H1 (cell line): ENCODE results near the gene CELF4. TPM values are rescaled to one million over a fixed set of nuclear protein-coding genes. Genes with fewer than 3 reads are reported as not detected.

ENCODE experiments used
- CTCF ChIA-PET: fragments of 300-600 bp; sonication (Branson Sonifier 250); formaldehyde crosslinking; loops from one replicate; lab custom pipeline; 2021; ENCODE audit not compliant: partially characterized antibody; lab: Charles Lee
- POLR2A ChIA-PET: fragments of 300-600 bp; sonication (Branson Sonifier 250); formaldehyde crosslinking; loops from one replicate; lab custom pipeline; 2021; ENCODE audit warnings: inconsistent platforms; ENCODE audit not compliant: partially characterized antibody; lab: Charles Lee
- DNase-seq, 2 experiments: peaks; one replicate each; pipeline versions ENCODE4 v3.0.0 to v3.0.0-alpha.2; 2010 to 2022; ENCODE audit warnings: low spot score in 2 of 2, low read depth in 1 of 2, mixed read lengths in 1 of 2
- FAIRE-seq: peaks from 2 replicates; lab custom pipeline; 2011; peaks lifted over from hg19 to GRCh38; lab: Jason Lieb, UNC
- H2AFZ ChIP-seq: 2 replicates; pipeline ENCODE4 v1.8.1; 2012; ENCODE audit warnings: low read length, inconsistent platforms
- H2AK5ac ChIP-seq: 2 replicates; pipeline ENCODE4 v1.6.1; 2013; ENCODE audit warnings: low read depth, low read length
- H2BK120ac ChIP-seq: replicated peaks from 2 replicates; pipeline ENCODE3; 2013; ENCODE audit warnings: low read depth, low read length, inconsistent platforms
- H2BK12ac ChIP-seq: 2 replicates; pipeline ENCODE4 v1.6.1; 2013; ENCODE audit warnings: low read depth, low read length
- H2BK15ac ChIP-seq: 2 replicates; pipeline ENCODE4 v1.6.1; 2013; ENCODE audit warnings: low read length
- H2BK20ac ChIP-seq: 2 replicates; pipeline ENCODE4 v1.6.1; 2013; ENCODE audit warnings: low read length
- H2BK5ac ChIP-seq: 2 replicates; pipeline ENCODE4 v1.6.1; 2013; ENCODE audit warnings: low read depth, low read length
- H3K14ac ChIP-seq: 2 replicates; pipeline ENCODE4 v1.6.1; 2013; ENCODE audit warnings: inconsistent platforms; ENCODE audit not compliant: insufficient read length
- H3K18ac ChIP-seq: 2 replicates; pipeline ENCODE4 v1.6.1; 2013; ENCODE audit warnings: low read length; ENCODE audit errors: extremely low read depth
- H3K23ac ChIP-seq: 2 replicates; pipeline ENCODE4 v1.6.1; 2013; ENCODE audit warnings: inconsistent platforms; ENCODE audit not compliant: insufficient read length
- H3K23me2 ChIP-seq: 2 replicates; pipeline ENCODE4 v1.6.1; 2013; ENCODE audit warnings: low read depth, low read length
- H3K27ac ChIP-seq: 2 replicates; pipeline ENCODE4 v1.6.1; 2011; ENCODE audit warnings: low read depth, low read length, inconsistent platforms
- H3K27me3 ChIP-seq, 4 experiments: replicated peaks in 1 of 4; 1 replicate in 1 of 4; 2 replicates in 3 of 4; pipeline versions ENCODE4 v1.6.1 to v1.8.1; 2011 to 2013; ENCODE audit warnings: low read length in 3 of 4, mild to moderate bottlenecking in 3 of 4, inconsistent platforms in 2 of 4, mixed read lengths in 2 of 4, moderate library complexity in 1 of 4; ENCODE audit not compliant: control insufficient read depth in 3 of 4, insufficient read depth in 3 of 4; ENCODE audit errors: extremely low read depth in 1 of 4
- H3K36me3 ChIP-seq, 4 experiments: 2 replicates each; pipeline versions ENCODE4 v1.6.1 to v1.8.1; 2011 to 2013; ENCODE audit warnings: mild to moderate bottlenecking in 4 of 4, low read length in 3 of 4, moderate library complexity in 2 of 4, control low read depth in 1 of 4, inconsistent platforms in 1 of 4; ENCODE audit not compliant: insufficient read depth in 4 of 4, control insufficient read depth in 2 of 4
- H3K4ac ChIP-seq: replicated peaks from 2 replicates; pipeline ENCODE3; 2013; ENCODE audit warnings: low read length, low read depth, mixed read lengths, inconsistent platforms; ENCODE audit not compliant: insufficient read length
- H3K4me1 ChIP-seq, 4 experiments: replicated peaks in 1 of 4; 1 replicate in 1 of 4; 2 replicates in 3 of 4; pipeline versions ENCODE4 v1.6.1 to v1.8.1; 2011 to 2013; ENCODE audit warnings: low read length in 3 of 4, inconsistent platforms in 2 of 4, mixed read lengths in 1 of 4; ENCODE audit not compliant: insufficient read depth in 4 of 4, control insufficient read depth in 3 of 4
- H3K4me2 ChIP-seq, 2 experiments: 2 replicates each; pipeline versions ENCODE4 v1.6.1 to v1.8.1; 2011 to 2013; ENCODE audit warnings: low read depth in 2 of 2, low read length in 2 of 2, control low read depth in 1 of 2, inconsistent platforms in 1 of 2, mild to moderate bottlenecking in 1 of 2; ENCODE audit not compliant: insufficient read depth in 1 of 2
- H3K4me3 ChIP-seq, 4 experiments: fragments of 200-600, 300-600 bp in 1 of 4; sonication (generic), shearing (Covaris generic), sonication (Bioruptor Twin) in 1 of 4; 2 replicates each; pipeline versions ENCODE4 v1.5.1 to v1.8.1; 2011 to 2016; ENCODE audit warnings: low read length in 4 of 4, low read depth in 3 of 4, control low read depth in 2 of 4, inconsistent platforms in 2 of 4, mild to moderate bottlenecking in 2 of 4, mixed read lengths in 1 of 4, moderate library complexity in 1 of 4; ENCODE audit not compliant: insufficient read depth in 2 of 4; ENCODE audit errors: extremely low read depth in 1 of 4
- H3K56ac ChIP-seq: replicated peaks from 2 replicates; pipeline ENCODE3; 2013; ENCODE audit warnings: low read depth, mild to moderate bottlenecking, mixed read lengths, low read length, inconsistent platforms; ENCODE audit not compliant: insufficient read length
- H3K79me1 ChIP-seq: 2 replicates; pipeline ENCODE4 v1.6.1; 2013; ENCODE audit warnings: low read depth, low read length, control low read depth
- H3K79me2 ChIP-seq, 2 experiments: 2 replicates each; pipeline versions ENCODE4 v1.6.1 to v1.8.1; 2012 to 2013; ENCODE audit warnings: low read length in 2 of 2, mild to moderate bottlenecking in 2 of 2, inconsistent platforms in 1 of 2; ENCODE audit not compliant: insufficient read depth in 2 of 2, control insufficient read depth in 1 of 2
- H3K9ac ChIP-seq, 4 experiments: replicated peaks in 1 of 4; 1 replicate in 1 of 4; 2 replicates in 3 of 4; pipeline versions ENCODE4 v1.6.1 to v1.8.1; 2011 to 2013; ENCODE audit warnings: low read depth in 3 of 4, low read length in 3 of 4, control low read depth in 2 of 4, mild to moderate bottlenecking in 2 of 4, moderate library complexity in 2 of 4, inconsistent platforms in 1 of 4; ENCODE audit errors: extremely low read depth in 1 of 4
- H3K9me3 ChIP-seq, 2 experiments: 2 replicates each; pipeline versions ENCODE4 v1.6.1 to v1.8.1; 2012 to 2013; ENCODE audit warnings: mild to moderate bottlenecking in 2 of 2, moderate library complexity in 2 of 2, control low read depth in 1 of 2, inconsistent platforms in 1 of 2, low read depth in 1 of 2, low read length in 1 of 2, mixed read lengths in 1 of 2; ENCODE audit not compliant: insufficient read depth in 2 of 2
- H4K20me1 ChIP-seq, 2 experiments: replicated peaks in 1 of 2; 2 replicates each; pipeline versions ENCODE3 to v1.8.1; 2011 to 2013; ENCODE audit warnings: inconsistent platforms in 2 of 2, low read length in 2 of 2, mild to moderate bottlenecking in 1 of 2; ENCODE audit not compliant: insufficient read depth in 2 of 2, control insufficient read depth in 1 of 2
- H4K5ac ChIP-seq: 2 replicates; pipeline ENCODE4 v1.6.1; 2013; ENCODE audit warnings: low read length, low read depth, mixed read lengths, inconsistent platforms; ENCODE audit not compliant: insufficient read length
- H4K8ac ChIP-seq: 2 replicates; pipeline ENCODE4 v1.8.0; 2013; ENCODE audit warnings: mild to moderate bottlenecking, moderate library complexity, low read length, inconsistent platforms; ENCODE audit not compliant: insufficient read depth; ENCODE audit errors: extremely low read depth
- H4K91ac ChIP-seq: replicated peaks from 2 replicates; pipeline ENCODE3; 2013; ENCODE audit warnings: low read length, mixed read lengths, inconsistent platforms; ENCODE audit not compliant: insufficient read length
- CHD2 ChIP-seq: IDR thresholded peaks from 2 replicates; pipeline ENCODE4 v1.6.1; 2012; ENCODE audit warnings: low read length, improper control_type of control experiment
- EP300 ChIP-seq, 2 experiments: IDR thresholded peaks; 1 replicate in 1 of 2; 2 replicates in 1 of 2; pipeline ENCODE4 v1.6.1; 2011 to 2012; ENCODE audit warnings: low read depth in 2 of 2, low read length in 2 of 2, mild to moderate bottlenecking in 2 of 2, borderline replicate concordance in 1 of 2, inconsistent platforms in 1 of 2, moderate library complexity in 1 of 2
- MAFK ChIP-seq: IDR thresholded peaks from 2 replicates; pipeline ENCODE4 v1.6.1; 2012; ENCODE audit warnings: low read depth, mild to moderate bottlenecking, improper control_type of control experiment, low read length
- SIN3A ChIP-seq, 2 experiments: IDR thresholded peaks in 1 of 2; conservative IDR thresholded peaks in 1 of 2; 2 replicates each; pipeline ENCODE4 v1.6.1; 2011 to 2012; ENCODE audit warnings: low read length in 2 of 2, improper control_type of control experiment in 1 of 2, low read depth in 1 of 2, mild to moderate bottlenecking in 1 of 2
- WGBS, 2 experiments: shearing (Covaris generic) in 1 of 2; methylation state at CpG; one replicate each; pipeline versions ENCODE4 v1.1.6 to v1.1.7; 2013 to 2015; ENCODE audit warnings: low lambda C conversion rate in 2 of 2, mixed read lengths in 2 of 2, inconsistent platforms in 1 of 2, low coverage in 1 of 2, missing lambda C conversion rate in 1 of 2; ENCODE audit not compliant: insufficient replicate concordance in 2 of 2, insufficient coverage in 1 of 2, insufficient read length in 1 of 2; ENCODE audit errors: extremely low coverage in 1 of 2, missing lambda C conversion rate in 1 of 2; 5-methylcytosine and 5-hydroxymethylcytosine counted together
- polyA plus RNA-seq, 7 experiments: library from polyadenylated mRNA; depleted of rRNA in 3 of 7; stranded (reverse) in 5 of 7; unstranded in 2 of 7; fragments of >200 nt in 5 of 7; fragments of 200-250 nt in 2 of 7; gene quantifications; 1 replicate in 5 of 7; 2 replicates in 1 of 7; 4 replicates in 1 of 7; pipeline versions ENCODE4 v1.2.1 to v1.2.3, GENCODE V29; 2011 to 2013; ENCODE audit warnings: missing spikeins in 2 of 7, mixed read lengths in 2 of 7
- total RNA-seq: library from RNA; stranded (reverse); fragmentation: NEBNext Ultra II Directional; extraction: Animal tissue kit (Norgen Biotek cat#: 25700); gene quantifications from 2 replicates; pipeline ENCODE4 v1.2.1, GENCODE V29; 2021

Gene CELF4
- total and polyA plus RNA-seq, 2 of the 8 experiments (the other 6 are each of a cell fraction or from before 2014, with no cell fraction given), result 1.6 to 3.4 TPM

GRCh38 chr18:37465958-37466357 lies 99.6 kb downstream of the CELF4 start:
- FAIRE-seq (no peak), DNase-seq (no peak)
- no peak overlapping the region for H3K4me2 ChIP-seq
- H2AFZ ChIP-seq, result no peak overlapping the region
- H3K4ac ChIP-seq, result no peak overlapping the region
- POLR2A ChIA-PET, result interaction anchor here (0.9 kb wide), 1 partner anchor 13 kb away, joined by 3 read pairs; no protein-coding TSS in a partner anchor
- no peak overlapping the region for H3K14ac ChIP-seq
- no peak overlapping the region for H3K56ac ChIP-seq
- TF ChIP-seq MAFK, result no peak
- no peak for TF ChIP-seq EP300 (IDR thresholded peaks at IDR 0.05; ENCODE audit: borderline replicate concordance in 1 of 2, low read depth in 2 of 2, low read length in 2 of 2)
- TF ChIP-seq SIN3A (conservative IDR thresholded peaks at IDR 0.05 in 1 of 2, IDR thresholded peaks at IDR 0.05 in 1 of 2; ENCODE audit: low read depth in 1 of 2, low read length in 2 of 2), result no peak
- no peak for TF ChIP-seq CHD2
- CTCF ChIA-PET, result interaction anchor here (1.1 to 4.0 kb wide), 13 partner anchors 9 to 123 kb away, joined by 3 to 33 read pairs (median 5); no protein-coding TSS in a partner anchor
- no peaks in the 10 kb centered on the region for H3K9me3 ChIP-seq
- no peaks in the 10 kb centered on the region for H3K79me1 ChIP-seq
- H2BK5ac ChIP-seq, result no peak overlapping the region
- H2BK15ac ChIP-seq, result no peak overlapping the region
- WGBS, 2 experiments, result 89% methylated on average over 8 of the region's 8 CpGs; no CpG with 5 or more reads in 1 of the 2 experiments
- H2BK12ac ChIP-seq, result no peak overlapping the region
- H2AK5ac ChIP-seq, result no peak overlapping the region
- no peak overlapping the region for H4K91ac ChIP-seq
- H3K36me3 ChIP-seq, result no peaks in the 10 kb centered on the region
- H3K79me2 ChIP-seq, result no peaks in the 10 kb centered on the region
- H3K4me3 ChIP-seq, result no peak overlapping the region
- H3K23me2 ChIP-seq, result no peaks in the 10 kb centered on the region
- peaks cover 0 to 2% of the 10 kb centered on the region in 2 experiments for H4K20me1 ChIP-seq
- no peak overlapping the region for H4K8ac ChIP-seq
- no peaks in the 10 kb centered on the region; a peak in 1 of 7 replicates for H3K4me1 ChIP-seq
- no peak overlapping the region for H2BK120ac ChIP-seq
- H3K23ac ChIP-seq, result no peak overlapping the region
- H3K27me3 ChIP-seq, result no peaks in the 10 kb centered on the region
- no peak overlapping the region for H4K5ac ChIP-seq
- H2BK20ac ChIP-seq, result no peak overlapping the region
- H3K9ac ChIP-seq, result no peak overlapping the region
- H3K18ac ChIP-seq, result no peak overlapping the region
- no peak overlapping the region for H3K27ac ChIP-seq
